Activated B cell treated with CpG ODN at 0.5 μM for 24 hours (primary cell): ENCODE data around the gene SKI. TPM values are rescaled to one million over a fixed set of nuclear protein-coding genes. Genes with fewer than 3 reads are reported as not detected.

Experiments used
- ATAC-seq: fragments of 200-7000 bp; cut with Tn5 transposase; one replicate; pipeline ENCODE4 v1.10.0; 2021; ENCODE audit warnings: low read depth, mild to moderate bottlenecking, moderate library complexity
- CTCF ChIA-PET: fragments of 350-600 bp; sonication (Branson Sonifier 250); formaldehyde crosslinking; loops from one replicate; lab custom pipeline; 2021; ENCODE audit warnings: antibody characterized with exemption; lab: Charles Lee
- POLR2A ChIA-PET: fragments of 350-600 bp; sonication (Branson Sonifier 250); formaldehyde crosslinking; loops from one replicate; lab custom pipeline; 2021; ENCODE audit warnings: antibody characterized with exemption; lab: Charles Lee
- DNase-seq: peaks from one replicate; pipeline ENCODE4 v3.0.0; 2022
- H3K27ac Mint-ChIP-seq: one replicate; pipeline ENCODE4 v1.8.0; 2020; ENCODE audit warnings: mixed read lengths
- H3K27me3 Mint-ChIP-seq: one replicate; pipeline ENCODE4 v1.8.0; 2021; ENCODE audit warnings: mixed read lengths
- H3K36me3 Mint-ChIP-seq: one replicate; pipeline ENCODE4 v1.8.0; 2021; ENCODE audit warnings: low read depth, mixed read lengths
- H3K4me1 Mint-ChIP-seq: one replicate; pipeline ENCODE4 v1.8.0; 2021; ENCODE audit warnings: mixed read lengths
- H3K4me3 Mint-ChIP-seq: one replicate; pipeline ENCODE4 v1.8.0; 2020; ENCODE audit warnings: mild to moderate bottlenecking, mixed read lengths
- H3K9me3 Mint-ChIP-seq: one replicate; pipeline ENCODE4 v1.8.0; 2020; ENCODE audit warnings: mixed read lengths
- CTCF ChIP-seq: fragments of 200-600 bp; IDR thresholded peaks from one replicate; pipeline ENCODE4 v1.8.0; 2022; ENCODE audit warnings: antibody characterized with exemption, mild to moderate bottlenecking
- intact Hi-C: fragments of 100-400 bp; cut with micrococcal nuclease; formaldehyde crosslinking; loops from one replicate; pipeline ENCODE4 v1.15.1; 2024
- total RNA-seq: library from RNA; stranded (reverse); gene quantifications from 2 replicates; pipeline ENCODE4 v1.2.3, GENCODE V29; 2022

SKI gene
- total RNA-seq, 1 donor from 2014 or later: 37.6 TPM

GRCh38 chr1:2352341-2352896 is 124.3 kb downstream of the SKI start:
- no peak for TF ChIP-seq CTCF
- intact Hi-C loops: no loop called here
- H3K27ac Mint-ChIP-seq: no peak overlapping the region

GRCh38 chr1:2352897-2353550 is 124.9 kb downstream of the SKI start:
- H3K27ac Mint-ChIP-seq: no peak overlapping the region
- no peaks in the 10 kb centered on the region for H3K9me3 Mint-ChIP-seq
- no peak for ATAC-seq
- H3K4me3 Mint-ChIP-seq: no peak overlapping the region
- CTCF ChIA-PET: no interaction called here
- no peak for DNase-seq
- no peaks in the 10 kb centered on the region for H3K27me3 Mint-ChIP-seq
- no peak for TF ChIP-seq CTCF
- H3K36me3 Mint-ChIP-seq: no peaks in the 10 kb centered on the region
- no peaks in the 10 kb centered on the region for H3K4me1 Mint-ChIP-seq
- POLR2A ChIA-PET: no interaction called here
- intact Hi-C loops: no loop called here

More at GRCh38 chr1:2352341-2352896, 124.3 kb downstream of the SKI start:
- Mint-ChIP-seq H3K36me3 (no peaks in the 10 kb centered on the region), H3K27me3 (no peaks in the 10 kb centered on the region), H3K4me1 (no peaks in the 10 kb centered on the region), H3K9me3 (no peaks in the 10 kb centered on the region), H3K4me3 (no peak overlapping the region)
- ChIA-PET CTCF (no interaction called here), POLR2A (no interaction called here)
- DNase-seq: no peak
- no peak for ATAC-seq

- ChIA-PET POLR2A (no interaction called here), CTCF (no interaction called here)
- Mint-ChIP-seq H3K27me3 (no peaks in the 10 kb centered on the region), H3K9me3 (no peaks in the 10 kb centered on the region), H3K4me1 (no peaks in the 10 kb centered on the region), H3K27ac (no peak overlapping the region), H3K36me3 (no peaks in the 10 kb centered on the region), H3K4me3 (no peak overlapping the region)
- DNase-seq (no peak), ATAC-seq (no peak)
- TF ChIP-seq CTCF: no peak
- intact Hi-C loops: no loop called here
These were observed 125.7 kb downstream of the SKI start for GRCh38 chr1:2353551-2354438.

GRCh38 chr1:2354511-2355372 is 126.6 kb downstream of the SKI start:
- intact Hi-C loops: no loop called here
- ChIA-PET POLR2A (no interaction called here), CTCF (no interaction called here)
- Mint-ChIP-seq H3K4me3 (no peak overlapping the region), H3K27ac (no peak overlapping the region), H3K27me3 (no peaks in the 10 kb centered on the region), H3K36me3 (no peaks in the 10 kb centered on the region), H3K9me3 (no peaks in the 10 kb centered on the region), H3K4me1 (no peaks in the 10 kb centered on the region)
- DNase-seq: no peak
- no peak for ATAC-seq
- no peak for TF ChIP-seq CTCF
